ENCODE data around the gene CALHM6.

Gene CALHM6

GRCh38 chr6:116436586-116436985 lies 24.6 kb upstream of the CALHM6 start:
- CTCF ChIA-PET, result interaction anchor here (0.6 to 1.5 kb wide), 3 partner anchors 35 to 149 kb away, joined by 3 to 4 read pairs (median 3); no protein-coding TSS in a partner anchor
- peaks cover 11% of the 10 kb centered on the region for H3K27me3 Mint-ChIP-seq
- no peak for DNase-seq
- no peaks in the 10 kb centered on the region for H3K36me3 Mint-ChIP-seq
- no peak overlapping the region for H3K27ac Mint-ChIP-seq
- no peaks in the 10 kb centered on the region for H3K9me3 Mint-ChIP-seq
- no peak overlapping the region for H3K4me3 Mint-ChIP-seq
- H3K4me1 Mint-ChIP-seq, result no peaks in the 10 kb centered on the region

GRCh38 chr6:116437656-116438055 lies 23.5 kb upstream of the CALHM6 start:
- H3K27ac Mint-ChIP-seq, result no peak overlapping the region

GRCh38 chr6:116438590-116439448 lies 22.4 kb upstream of the CALHM6 start:
- Mint-ChIP-seq H3K27ac (no peak overlapping the region), H3K27me3 (peaks cover 21% of the 10 kb centered on the region), H3K4me3 (no peak overlapping the region), H3K36me3 (no peaks in the 10 kb centered on the region), H3K9me3 (no peaks in the 10 kb centered on the region), H3K4me1 (no peaks in the 10 kb centered on the region)
- CTCF ChIA-PET, result no interaction called here
- DNase-seq, result no peak

More at GRCh38 chr6:116437656-116438055, 23.5 kb upstream of the CALHM6 start:
- Mint-ChIP-seq H3K27me3 (peaks cover 17% of the 10 kb centered on the region), H3K9me3 (no peaks in the 10 kb centered on the region), H3K4me3 (no peak overlapping the region), H3K4me1 (no peaks in the 10 kb centered on the region), H3K36me3 (no peaks in the 10 kb centered on the region)
- CTCF ChIA-PET, result interaction anchor here (0.7 kb wide), 1 partner anchor 159 kb away, joined by 3 read pairs; no protein-coding TSS in a partner anchor
- DNase-seq, result no peak

GRCh38 chr6:116439522-116440051 lies 21.6 kb upstream of the CALHM6 start:
- no peak for DNase-seq
- Mint-ChIP-seq H3K36me3 (no peaks in the 10 kb centered on the region), H3K4me3 (no peak overlapping the region), H3K4me1 (peaks cover 5% of the 10 kb centered on the region), H3K27ac (no peak overlapping the region), H3K27me3 (peaks cover 21% of the 10 kb centered on the region), H3K9me3 (no peaks in the 10 kb centered on the region)
- CTCF ChIA-PET, result no interaction called here

- no peaks in the 10 kb centered on the region for H3K36me3 Mint-ChIP-seq
- H3K4me1 Mint-ChIP-seq, result peaks cover 12% of the 10 kb centered on the region
- H3K4me3 Mint-ChIP-seq, result no peak overlapping the region
- H3K9me3 Mint-ChIP-seq, result no peaks in the 10 kb centered on the region
- CTCF ChIA-PET, result interaction anchor here (0.8 to 3.0 kb wide), 2 partner anchors 90 to 155 kb away, joined by 3 to 15 read pairs; no protein-coding TSS in a partner anchor
- H3K27ac Mint-ChIP-seq, result no peak overlapping the region
- DNase-seq, result no peak
- H3K27me3 Mint-ChIP-seq, result peaks cover 24% of the 10 kb centered on the region
Observed at GRCh38 chr6:116443105-116443504, 18.1 kb upstream of the CALHM6 start.

GRCh38 chr6:116444092-116444491 lies 17.1 kb upstream of the CALHM6 start:
- H3K4me3 Mint-ChIP-seq, result no peak overlapping the region
- no peaks in the 10 kb centered on the region for H3K36me3 Mint-ChIP-seq
- H3K27ac Mint-ChIP-seq, result no peak overlapping the region

GRCh38 chr6:116444575-116444974 lies 16.6 kb upstream of the CALHM6 start:
- CTCF ChIA-PET, result interaction anchor here (0.7 to 3.0 kb wide), 12 partner anchors 10 to 226 kb away, joined by 3 to 15 read pairs (median 4); no protein-coding TSS in a partner anchor
- Mint-ChIP-seq H3K4me1 (peaks cover 12% of the 10 kb centered on the region), H3K36me3 (no peaks in the 10 kb centered on the region), H3K27ac (no peak overlapping the region), H3K9me3 (no peaks in the 10 kb centered on the region), H3K27me3 (peaks cover 26% of the 10 kb centered on the region), H3K4me3 (no peak overlapping the region)
- DNase-seq, result no peak

More at GRCh38 chr6:116444092-116444491, 17.1 kb upstream of the CALHM6 start:
- CTCF ChIA-PET, result interaction anchor here (0.7 to 3.0 kb wide), 7 partner anchors 10 to 167 kb away, joined by 3 to 15 read pairs (median 4); no protein-coding TSS in a partner anchor
- Mint-ChIP-seq H3K9me3 (no peaks in the 10 kb centered on the region), H3K4me1 (peaks cover 12% of the 10 kb centered on the region), H3K27me3 (peaks cover 25% of the 10 kb centered on the region)
- DNase-seq, result no peak

- Mint-ChIP-seq H3K27ac (no peak overlapping the region), H3K4me3 (no peak overlapping the region), H3K9me3 (no peaks in the 10 kb centered on the region), H3K36me3 (no peaks in the 10 kb centered on the region), H3K4me1 (peaks cover 13% of the 10 kb centered on the region), H3K27me3 (peaks cover 28% of the 10 kb centered on the region)
- no peak for DNase-seq
- CTCF ChIA-PET, result interaction anchor here (0.5 to 3.0 kb wide), 13 partner anchors 10 to 227 kb away, joined by 3 to 15 read pairs (median 4); no protein-coding TSS in a partner anchor
Observed at GRCh38 chr6:116445102-116445501, 16.1 kb upstream of the CALHM6 start.

GRCh38 chr6:116446399-116446798 lies 14.8 kb upstream of the CALHM6 start:
- Mint-ChIP-seq H3K9me3 (no peaks in the 10 kb centered on the region), H3K27me3 (peaks cover 30% of the 10 kb centered on the region), H3K36me3 (no peaks in the 10 kb centered on the region), H3K4me1 (peaks cover 24% of the 10 kb centered on the region), H3K27ac (no peak overlapping the region), H3K4me3 (no peak overlapping the region)
- DNase-seq, result no peak
- CTCF ChIA-PET, result interaction anchor here (1.0 to 1.3 kb wide), 2 partner anchors 19 to 89 kb away, joined by 3 read pairs; no protein-coding TSS in a partner anchor

GRCh38 chr6:116447052-116447451 lies 14.1 kb upstream of the CALHM6 start:
- no peak for DNase-seq
- Mint-ChIP-seq H3K27ac (no peak overlapping the region), H3K4me3 (no peak overlapping the region), H3K4me1 (peaks cover 26% of the 10 kb centered on the region), H3K27me3 (peaks cover 31% of the 10 kb centered on the region), H3K9me3 (no peaks in the 10 kb centered on the region), H3K36me3 (no peaks in the 10 kb centered on the region)
- CTCF ChIA-PET, result no interaction called here

- Mint-ChIP-seq H3K27me3 (peaks cover 27% of the 10 kb centered on the region), H3K4me3 (no peak overlapping the region), H3K27ac (no peak overlapping the region), H3K9me3 (no peaks in the 10 kb centered on the region), H3K36me3 (no peaks in the 10 kb centered on the region), H3K4me1 (peaks cover 26% of the 10 kb centered on the region)
- no peak for DNase-seq
- CTCF ChIA-PET, result no interaction called here
Observed at GRCh38 chr6:116447496-116448011, 13.6 kb upstream of the CALHM6 start.

- H3K4me1 Mint-ChIP-seq, result peaks cover 23% of the 10 kb centered on the region
- no peak overlapping the region for H3K4me3 Mint-ChIP-seq
- peaks cover 34% of the 10 kb centered on the region for H3K27me3 Mint-ChIP-seq
- H3K36me3 Mint-ChIP-seq, result no peaks in the 10 kb centered on the region
- H3K27ac Mint-ChIP-seq, result no peak overlapping the region
- CTCF ChIA-PET, result no interaction called here
- no peak for DNase-seq
- H3K9me3 Mint-ChIP-seq, result no peaks in the 10 kb centered on the region
Observed at GRCh38 chr6:116449565-116449964, 11.6 kb upstream of the CALHM6 start.

- Mint-ChIP-seq H3K27me3 (peaks cover 32% of the 10 kb centered on the region), H3K36me3 (no peaks in the 10 kb centered on the region), H3K4me1 (peaks cover 16% of the 10 kb centered on the region), H3K9me3 (no peaks in the 10 kb centered on the region), H3K4me3 (no peak overlapping the region), H3K27ac (no peak overlapping the region)
- DNase-seq, result no peak
- CTCF ChIA-PET, result interaction anchor here (0.7 kb wide), 1 partner anchor 233 kb away, joined by 3 read pairs; no protein-coding TSS in a partner anchor
Observed at GRCh38 chr6:116450185-116450710, 10.9 kb upstream of the CALHM6 start.

Measured in activated naive CD4-positive, alpha-beta T cell treated with anti-CD3 and anti-CD28 coated beads, Interleukin-2, amount 10 ng/mL, durations not matched to agents 7 days and 5 days (primary cell).